ENCODE measurements around the gene TPP2.

DNA sequence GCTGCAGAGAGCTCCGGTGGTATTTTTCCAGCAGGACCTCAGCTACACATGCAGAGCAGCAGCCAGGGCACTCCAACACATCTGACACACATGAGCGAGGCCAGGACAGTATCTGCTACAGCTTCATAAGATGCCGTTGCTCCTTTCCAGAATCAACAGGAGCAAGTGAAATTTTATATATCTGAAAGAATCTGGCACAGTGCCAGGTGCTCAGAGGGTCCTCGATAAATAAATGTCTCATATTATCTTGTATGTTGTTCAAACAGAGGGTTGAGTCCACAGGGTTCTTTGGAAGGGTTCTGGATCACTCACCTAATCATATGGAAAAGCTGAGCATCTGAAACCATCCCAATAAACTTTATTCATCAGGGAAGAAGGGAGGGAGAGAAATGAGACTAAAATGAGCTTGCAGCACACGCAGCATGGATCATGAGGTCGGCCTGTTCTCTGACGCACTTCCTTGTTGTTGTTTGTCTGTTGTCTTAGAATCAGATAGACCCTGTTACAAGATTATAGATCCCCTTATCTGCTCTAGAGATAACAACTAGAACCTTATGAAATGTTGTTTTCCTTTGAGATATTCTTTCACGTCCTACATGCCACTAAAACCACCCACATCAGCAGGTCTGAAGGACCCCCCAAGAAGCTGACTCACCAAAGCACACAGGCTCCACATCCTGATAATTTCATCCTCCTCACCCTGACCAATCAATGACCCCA, 101.3 kb downstream of the TPP2 start:
- TF ChIP-seq, protein P1, sequence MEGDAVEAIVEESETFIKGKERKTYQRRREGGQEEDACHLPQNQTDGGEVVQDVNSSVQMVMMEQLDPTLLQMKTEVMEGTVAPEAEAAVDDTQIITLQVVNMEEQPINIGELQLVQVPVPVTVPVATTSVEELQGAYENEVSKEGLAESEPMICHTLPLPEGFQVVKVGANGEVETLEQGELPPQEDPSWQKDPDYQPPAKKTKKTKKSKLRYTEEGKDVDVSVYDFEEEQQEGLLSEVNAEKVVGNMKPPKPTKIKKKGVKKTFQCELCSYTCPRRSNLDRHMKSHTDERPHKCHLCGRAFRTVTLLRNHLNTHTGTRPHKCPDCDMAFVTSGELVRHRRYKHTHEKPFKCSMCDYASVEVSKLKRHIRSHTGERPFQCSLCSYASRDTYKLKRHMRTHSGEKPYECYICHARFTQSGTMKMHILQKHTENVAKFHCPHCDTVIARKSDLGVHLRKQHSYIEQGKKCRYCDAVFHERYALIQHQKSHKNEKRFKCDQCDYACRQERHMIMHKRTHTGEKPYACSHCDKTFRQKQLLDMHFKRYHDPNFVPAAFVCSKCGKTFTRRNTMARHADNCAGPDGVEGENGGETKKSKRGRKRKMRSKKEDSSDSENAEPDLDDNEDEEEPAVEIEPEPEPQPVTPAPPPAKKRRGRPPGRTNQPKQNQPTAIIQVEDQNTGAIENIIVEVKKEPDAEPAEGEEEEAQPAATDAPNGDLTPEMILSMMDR (IDR thresholded peaks at IDR 0.05; ENCODE audit: insufficient read depth, low read depth, low read length), result no peak
- no peak for TF ChIP-seq EZH2 (IDR thresholded peaks at IDR 0.05; ENCODE audit: insufficient read depth, low read length)

Data from astrocyte (in vitro differentiated cells and primary cell).